Suppressor macrophage treated with lipopolysaccharide for 4 hours (primary cell): ENCODE measurements around the gene ABTB2.

Source experiments
- DNase-seq: peaks from one replicate; pipeline ENCODE4 v3.0.0-alpha.2; 2020

The ABTB2 gene

GRCh38 chr11:34162493-34162820, 195.4 kb downstream of the ABTB2 start:
- DNase-seq: no peak

GRCh38 chr11:34161812-34162492, 195.9 kb downstream of the ABTB2 start:
- no peak for DNase-seq

GRCh38 chr11:34161361-34161760, 196.4 kb downstream of the ABTB2 start:
- no peak for DNase-seq

GRCh38 chr11:34160791-34161190, 197.0 kb downstream of the ABTB2 start:
- no peak for DNase-seq

- DNase-seq: no peak
These were observed 197.6 kb downstream of the ABTB2 start for GRCh38 chr11:34160049-34160721.

- no peak for DNase-seq
These were observed 199.1 kb downstream of the ABTB2 start for GRCh38 chr11:34158661-34159060.

GRCh38 chr11:34157163-34157562, 200.6 kb downstream of the ABTB2 start:
- no peak for DNase-seq

- no peak for DNase-seq
These were observed 202.1 kb downstream of the ABTB2 start for GRCh38 chr11:34155757-34156062.

GRCh38 chr11:34155057-34155756, 202.6 kb downstream of the ABTB2 start:
- DNase-seq: no peak

- DNase-seq: peak; percentile 60
These were observed 203.5 kb downstream of the ABTB2 start for GRCh38 chr11:34154059-34154875.

GRCh38 chr11:34151916-34152845, 205.6 kb downstream of the ABTB2 start:
- no peak for DNase-seq

GRCh38 chr11:34151166-34151565, 206.6 kb downstream of the ABTB2 start:
- DNase-seq: no peak

- no peak for DNase-seq
These were observed 207.2 kb downstream of the ABTB2 start for GRCh38 chr11:34150494-34151151.

GRCh38 chr11:34149786-34150185, 208.0 kb downstream of the ABTB2 start:
- no peak for DNase-seq

GRCh38 chr11:34149274-34149673, 208.5 kb downstream of the ABTB2 start:
- DNase-seq: no peak

GRCh38 chr11:34148504-34149165, 209.2 kb downstream of the ABTB2 start:
- DNase-seq: no peak

- no peak for DNase-seq
These were observed 210.2 kb downstream of the ABTB2 start for GRCh38 chr11:34147581-34147980.

GRCh38 chr11:34146866-34147265, 210.9 kb downstream of the ABTB2 start:
- DNase-seq: no peak

GRCh38 chr11:34146411-34146810, 211.4 kb downstream of the ABTB2 start:
- no peak for DNase-seq

- no peak for DNase-seq
These were observed 211.9 kb downstream of the ABTB2 start for GRCh38 chr11:34145847-34146381.

GRCh38 chr11:34145073-34145472, 212.7 kb downstream of the ABTB2 start:
- DNase-seq: no peak
